Endothelial cell of umbilical vein (primary cell): ENCODE measurements around the gene RBM20. TPM values are rescaled to one million over a fixed set of nuclear protein-coding genes. Genes with fewer than 3 reads are reported as not detected.

Experiments used
- BruUV-seq: library from RNA; stranded (reverse); fragments of 400-500 nt; replicated peaks from 2 replicates; lab custom pipeline; 2021; lab: Mats Ljungman, UMichigan
- CTCF ChIA-PET: fragments of 300-600, 350-600 bp; sonication (Branson Sonifier 250); formaldehyde crosslinking; loops from one replicate; lab custom pipeline; 2021; ENCODE audit warnings: antibody characterized with exemption, inconsistent platforms; lab: Charles Lee
- POLR2A ChIA-PET: fragments of 300-600, 350-600 bp; sonication (Branson Sonifier 250); formaldehyde crosslinking; loops from one replicate; lab custom pipeline; 2021; ENCODE audit warnings: antibody characterized with exemption, inconsistent platforms; lab: Charles Lee
- DNase-seq: peaks from one replicate; pipeline ENCODE4 v3.0.0-alpha.2; 2011; ENCODE audit warnings: low read depth, low spot score
- FAIRE-seq: peaks from 2 replicates; lab custom pipeline; 2011; peaks lifted over from hg19 to GRCh38; lab: Jason Lieb, UNC
- H2AFZ ChIP-seq: 2 replicates; pipeline ENCODE4 v1.6.0; 2012; ENCODE audit warnings: low read depth, low read length, control low read depth, inconsistent platforms
- H3K27ac ChIP-seq: 2 replicates; pipeline ENCODE4 v1.5.1; 2011; ENCODE audit warnings: low read depth, mild to moderate bottlenecking, control low read depth, low read length, moderate library complexity; ENCODE audit not compliant: insufficient read depth
- H3K27me3 ChIP-seq, 2 experiments: 2 replicates each; pipeline versions ENCODE4 v1.6.0 to v1.6.1; 2011; ENCODE audit warnings: low read length in 2 of 2, mixed read lengths in 1 of 2; ENCODE audit not compliant: control insufficient read depth in 2 of 2, insufficient read depth in 2 of 2
- H3K36me3 ChIP-seq, 2 experiments: 2 replicates in 1 of 2; 3 replicates in 1 of 2; pipeline ENCODE4 v1.5.1; 2011; ENCODE audit warnings: low read length in 2 of 2, mild to moderate bottlenecking in 1 of 2, moderate library complexity in 1 of 2; ENCODE audit not compliant: control insufficient read depth in 2 of 2, insufficient read depth in 2 of 2; ENCODE audit errors: extremely low read depth in 1 of 2
- H3K4me1 ChIP-seq: 3 replicates; pipeline ENCODE4 v1.5.1; 2011; ENCODE audit warnings: mild to moderate bottlenecking, low read length; ENCODE audit not compliant: control insufficient read depth, insufficient read depth; ENCODE audit errors: extremely low read depth
- H3K4me2 ChIP-seq: 2 replicates; pipeline ENCODE4 v1.6.1; 2011; ENCODE audit warnings: low read length, control low read depth, mixed read lengths; ENCODE audit not compliant: insufficient read depth
- H3K4me3 ChIP-seq, 3 experiments: fragments of 200-600 bp in 1 of 3; sonication (generic), shearing (Covaris generic) in 1 of 3; replicated peaks in 1 of 3; 2 replicates each; pipeline ENCODE4 v1.5.1; 2011 to 2016; ENCODE audit warnings: control low read depth in 3 of 3, low read length in 3 of 3, mild to moderate bottlenecking in 2 of 3, inconsistent platforms in 1 of 3, low read depth in 1 of 3, moderate library complexity in 1 of 3; ENCODE audit not compliant: insufficient read depth in 1 of 3
- H3K79me2 ChIP-seq: 2 replicates; pipeline ENCODE4 v1.6.0; 2012; ENCODE audit warnings: low read length, inconsistent platforms; ENCODE audit not compliant: control insufficient read depth, insufficient read depth
- H3K9ac ChIP-seq: replicated peaks from 2 replicates; pipeline ENCODE3; 2011; ENCODE audit warnings: low read length, control low read depth; ENCODE audit not compliant: insufficient read depth; ENCODE audit errors: extremely low read depth
- H3K9me1 ChIP-seq: replicated peaks from 3 replicates; pipeline ENCODE4 v1.6.0; 2011; ENCODE audit warnings: mild to moderate bottlenecking, low read length; ENCODE audit not compliant: control insufficient read depth, insufficient read depth; ENCODE audit errors: extremely low read depth
- H3K9me3 ChIP-seq: replicated peaks from 2 replicates; pipeline ENCODE4 v1.5.1; 2012; ENCODE audit warnings: low read length, inconsistent platforms; ENCODE audit not compliant: control insufficient read depth, insufficient read depth
- H4K20me1 ChIP-seq: replicated peaks from 2 replicates; pipeline ENCODE3; 2011; ENCODE audit warnings: mild to moderate bottlenecking, low read length; ENCODE audit not compliant: control insufficient read depth, insufficient read depth; ENCODE audit errors: extremely low read depth
- EZH2 ChIP-seq: IDR thresholded peaks from 2 replicates; pipeline ENCODE4 v1.6.1; 2012; ENCODE audit warnings: borderline replicate concordance, low read depth, mild to moderate bottlenecking, moderate library complexity, low read length, inconsistent platforms; ENCODE audit not compliant: severe bottlenecking
- FOS ChIP-seq: IDR thresholded peaks from 2 replicates; pipeline ENCODE4 v1.6.1; 2011; ENCODE audit warnings: mild to moderate bottlenecking, low read length, moderate library complexity, borderline replicate concordance; ENCODE audit not compliant: insufficient read depth
- GATA2 ChIP-seq: IDR thresholded peaks from 2 replicates; pipeline ENCODE4 v1.7.0; 2011; ENCODE audit warnings: low read depth, mild to moderate bottlenecking, moderate library complexity, mixed read lengths, low read length; ENCODE audit not compliant: insufficient read length, insufficient read depth
- JUN ChIP-seq: IDR thresholded peaks from 2 replicates; pipeline ENCODE4 v1.6.1; 2011; ENCODE audit warnings: borderline replicate concordance, low read depth; ENCODE audit not compliant: insufficient read length, insufficient read depth
- MYC ChIP-seq: IDR thresholded peaks from one replicate; pipeline ENCODE4 v1.6.1; 2011; ENCODE audit warnings: mild to moderate bottlenecking, low read depth, low read length
- POLR2A ChIP-seq: IDR thresholded peaks from 2 replicates; pipeline ENCODE4 v1.6.1; 2012; ENCODE audit warnings: low read depth, mild to moderate bottlenecking, control low read depth, low read length
- POLR2AphosphoS5 ChIP-seq: IDR thresholded peaks from 2 replicates; pipeline ENCODE4 v1.6.1; 2012; ENCODE audit warnings: low read depth, mild to moderate bottlenecking, control low read depth, low read length, moderate library complexity; ENCODE audit not compliant: insufficient read depth
- dilution Hi-C: fragments of 300-500 bp; cut with MboI; formaldehyde crosslinking; loops from one replicate; pipeline ENCODE4 v1.15.0; 2019; ENCODE audit warnings: low sequenced_read_pairs; ENCODE audit not compliant: extremely low pct_ligation_motif_present
- intact Hi-C: fragments of 100-400 bp; cut with micrococcal nuclease; formaldehyde crosslinking; loops from one replicate; pipeline ENCODE4 v1.10.0; 2022
- polyA plus RNA-seq, 4 experiments: library from polyadenylated mRNA; depleted of rRNA in 3 of 4; stranded (reverse) in 3 of 4; unstranded in 1 of 4; fragments of >200 nt; gene quantifications; 2 replicates each; pipeline versions ENCODE4 v1.2.1 to v1.2.3, GENCODE V29; 2011 to 2012; ENCODE audit warnings: missing spikeins in 1 of 4
- total RNA-seq: library from RNA; stranded (reverse); gene quantifications from 2 replicates; pipeline ENCODE4 v1.2.3, GENCODE V29; 2021
- TF ChIP-seq, protein P1 (sequence below), 2 donors: IDR thresholded peaks; 1 replicate in 1 of 2; 2 replicates in 1 of 2; pipeline ENCODE4 v1.5.1; 2011; ENCODE audit warnings: low read length in 2 of 2, mild to moderate bottlenecking in 2 of 2, moderate library complexity in 2 of 2, control low read depth in 1 of 2, inconsistent platforms in 1 of 2, low read depth in 1 of 2; ENCODE audit not compliant: insufficient read depth in 1 of 2; ENCODE audit errors: extremely low read depth in 1 of 2
- TF ChIP-seq, protein P2 (sequence below): IDR thresholded peaks from 2 replicates; pipeline ENCODE4 v1.6.1; 2011; ENCODE audit not compliant: insufficient read depth, insufficient read length

RBM20 gene
- total and polyA plus RNA-seq, 2 donors (not counting 3 experiments of a cell fraction or from before 2014, with no cell fraction given), result 0.04 TPM; not detected in 1

DNA sequence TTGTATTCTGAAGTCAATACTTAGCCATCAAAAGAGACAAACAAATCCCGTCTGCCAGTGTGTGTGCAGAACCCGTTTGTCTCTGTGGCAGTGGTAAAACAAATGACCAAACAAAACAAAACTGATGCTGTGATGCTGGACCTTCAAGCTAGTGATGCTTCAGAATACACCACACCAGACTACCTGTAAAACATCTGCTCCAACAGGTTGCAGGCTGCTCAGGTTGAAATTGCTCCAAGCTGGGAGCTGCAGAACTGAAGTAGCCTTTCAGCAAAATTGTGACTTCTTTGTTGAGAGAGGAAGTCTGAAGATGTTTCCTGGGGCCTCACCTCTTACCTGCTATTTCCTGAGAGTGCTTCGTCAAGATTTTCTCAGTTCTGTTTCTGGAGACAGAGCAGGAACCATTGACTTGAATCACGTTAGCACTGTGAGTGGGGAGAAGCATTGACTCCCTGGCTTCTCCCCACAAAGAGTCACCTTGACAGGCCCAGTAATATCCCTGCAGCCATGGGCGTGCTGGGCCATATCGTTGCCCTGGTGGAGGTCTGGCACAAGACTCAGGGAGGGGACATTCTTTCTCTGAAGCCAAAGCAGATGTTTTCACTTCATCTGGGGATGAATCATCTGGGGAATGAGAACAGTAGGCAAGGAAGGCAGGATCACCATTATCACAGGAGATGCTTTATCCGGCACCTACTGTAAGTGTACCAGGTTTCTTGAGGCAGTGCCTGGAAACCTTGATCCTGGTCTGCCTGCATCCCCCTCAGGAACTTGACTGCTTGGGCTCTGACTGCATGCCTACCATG is 80.2 kb downstream of the RBM20 start:
- TF ChIP-seq POLR2A, result no peak
- TF ChIP-seq EZH2, result no peak
- intact Hi-C loops (no loop called here), dilution Hi-C loops (no loop called here)
- Histone ChIP-seq H3K9me3 (no peaks in the 10 kb centered on the region), H3K79me2 (no peaks in the 10 kb centered on the region), H3K9ac (no peak overlapping the region), H3K27ac (no peak overlapping the region), H4K20me1 (no peaks in the 10 kb centered on the region), H3K4me1 (no peaks in the 10 kb centered on the region), H3K9me1 (no peaks in the 10 kb centered on the region), H3K4me2 (no peak overlapping the region), H2AFZ (no peak overlapping the region), H3K27me3 (peaks cover 0 to 6% of the 10 kb centered on the region in 2 experiments), H3K36me3 (no peaks in the 10 kb centered on the region), H3K4me3 (no peak overlapping the region)
- CTCF ChIA-PET, result no interaction called here
- no peak for FAIRE-seq
- DNase-seq, result no peak
- BruUV-seq, result no TSS peak
- POLR2A ChIA-PET, result no interaction called here

DNA sequence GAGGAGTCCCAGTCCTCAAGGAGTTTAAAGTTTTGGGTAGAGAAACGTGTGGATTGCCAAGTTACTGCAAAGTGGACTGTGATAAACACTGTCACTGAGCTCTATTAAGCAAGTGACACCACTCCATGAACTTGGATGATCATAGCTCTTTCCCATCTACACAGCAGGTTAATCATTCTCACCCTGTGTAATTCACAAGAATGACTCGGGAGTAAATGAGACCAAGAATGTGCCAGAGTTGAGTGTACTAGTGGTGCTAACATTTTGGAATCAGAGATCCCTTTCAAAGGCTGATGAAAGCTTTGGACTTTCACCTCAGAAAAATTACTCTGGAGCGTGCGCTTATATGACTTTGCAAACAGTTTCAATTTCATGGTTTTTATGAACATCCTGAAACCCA is 80.8 kb downstream of the RBM20 start:
- no peaks in the 10 kb centered on the region for H3K9me1 ChIP-seq
- H3K4me2 ChIP-seq, result no peak overlapping the region
- POLR2A ChIA-PET, result no interaction called here
- CTCF ChIA-PET, result no interaction called here
- no peaks in the 10 kb centered on the region for H3K4me1 ChIP-seq
- no peak overlapping the region for H3K9ac ChIP-seq
- H4K20me1 ChIP-seq, result no peaks in the 10 kb centered on the region
- FAIRE-seq (no peak), DNase-seq (no peak)
- no peak overlapping the region for H2AFZ ChIP-seq
- no peak overlapping the region for H3K4me3 ChIP-seq
- H3K27ac ChIP-seq, result no peak overlapping the region
- H3K36me3 ChIP-seq, result no peaks in the 10 kb centered on the region
- TF ChIP-seq POLR2A, result no peak
- no peak for TF ChIP-seq POLR2AphosphoS5
- no peak for TF ChIP-seq EZH2
- TF ChIP-seq FOS, result no peak
- TF ChIP-seq JUN, result no peak
- TF ChIP-seq, protein P1, sequence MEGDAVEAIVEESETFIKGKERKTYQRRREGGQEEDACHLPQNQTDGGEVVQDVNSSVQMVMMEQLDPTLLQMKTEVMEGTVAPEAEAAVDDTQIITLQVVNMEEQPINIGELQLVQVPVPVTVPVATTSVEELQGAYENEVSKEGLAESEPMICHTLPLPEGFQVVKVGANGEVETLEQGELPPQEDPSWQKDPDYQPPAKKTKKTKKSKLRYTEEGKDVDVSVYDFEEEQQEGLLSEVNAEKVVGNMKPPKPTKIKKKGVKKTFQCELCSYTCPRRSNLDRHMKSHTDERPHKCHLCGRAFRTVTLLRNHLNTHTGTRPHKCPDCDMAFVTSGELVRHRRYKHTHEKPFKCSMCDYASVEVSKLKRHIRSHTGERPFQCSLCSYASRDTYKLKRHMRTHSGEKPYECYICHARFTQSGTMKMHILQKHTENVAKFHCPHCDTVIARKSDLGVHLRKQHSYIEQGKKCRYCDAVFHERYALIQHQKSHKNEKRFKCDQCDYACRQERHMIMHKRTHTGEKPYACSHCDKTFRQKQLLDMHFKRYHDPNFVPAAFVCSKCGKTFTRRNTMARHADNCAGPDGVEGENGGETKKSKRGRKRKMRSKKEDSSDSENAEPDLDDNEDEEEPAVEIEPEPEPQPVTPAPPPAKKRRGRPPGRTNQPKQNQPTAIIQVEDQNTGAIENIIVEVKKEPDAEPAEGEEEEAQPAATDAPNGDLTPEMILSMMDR (IDR thresholded peaks at IDR 0.05; ENCODE audit: extremely low read depth in 1 of 2, insufficient read depth in 1 of 2, low read depth in 1 of 2, low read length in 2 of 2), result no peak
- no peak for TF ChIP-seq GATA2
- no peak for TF ChIP-seq MYC
- TF ChIP-seq, protein P2, sequence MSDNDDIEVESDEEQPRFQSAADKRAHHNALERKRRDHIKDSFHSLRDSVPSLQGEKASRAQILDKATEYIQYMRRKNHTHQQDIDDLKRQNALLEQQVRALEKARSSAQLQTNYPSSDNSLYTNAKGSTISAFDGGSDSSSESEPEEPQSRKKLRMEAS, result no peak
- no peaks in the 10 kb centered on the region for H3K79me2 ChIP-seq
- intact Hi-C loops (no loop called here), dilution Hi-C loops (no loop called here)
- peaks cover 0 to 6% of the 10 kb centered on the region in 2 experiments for H3K27me3 ChIP-seq
- H3K9me3 ChIP-seq, result no peaks in the 10 kb centered on the region
- BruUV-seq, result no TSS peak
